Bone marrow (tissue), 2 donors: ENCODE results near the gene KIAA0319L.
A peak's percentile ranks its signal among the peaks of the same experiment; 100 is the strongest.
"Not testable (repeated sequence)": the region's sequence is repeated elsewhere in the genome, so short reads cannot be mapped to it uniquely, and the experiment has no call there.

Experiments used
- DNase-seq, 2 donors: peaks; one replicate each; lab custom pipeline; 2025; lab: John Stamatoyannopoulos, UW

The KIAA0319L gene

DNA sequence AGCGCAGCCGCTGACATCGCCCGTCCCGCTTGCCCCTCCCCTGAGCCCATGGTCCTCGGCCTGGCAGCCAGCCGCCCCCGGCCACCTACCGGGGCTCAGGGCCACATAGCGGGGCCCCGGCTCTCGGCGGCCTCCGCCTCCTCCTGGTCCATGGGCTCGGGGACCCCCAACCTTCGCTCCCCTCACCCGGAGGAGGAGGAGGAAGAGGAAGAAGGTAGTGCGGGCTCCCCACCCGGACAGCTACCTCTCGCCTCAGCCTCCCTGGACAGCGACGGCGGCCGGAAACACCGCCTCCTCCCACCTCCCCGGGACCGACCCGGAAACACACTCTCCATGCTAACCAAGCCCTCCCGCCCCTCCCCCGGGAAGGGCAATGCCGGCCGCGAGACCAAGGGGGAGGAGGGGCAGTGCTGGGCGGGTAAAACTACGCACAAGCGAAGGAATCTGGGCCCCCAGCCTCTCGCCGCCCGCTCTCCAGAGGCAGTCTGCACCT, at the start of gene KIAA0319L:
Gene KIAA0319L, minus strand, starts transcription at position 286 of the 493 bp plus-strand sequence. CDS start 2,912 bp downstream, outside the sequence.
- DNase-seq = peak in 1 of 2 donors; percentile 76

DNA sequence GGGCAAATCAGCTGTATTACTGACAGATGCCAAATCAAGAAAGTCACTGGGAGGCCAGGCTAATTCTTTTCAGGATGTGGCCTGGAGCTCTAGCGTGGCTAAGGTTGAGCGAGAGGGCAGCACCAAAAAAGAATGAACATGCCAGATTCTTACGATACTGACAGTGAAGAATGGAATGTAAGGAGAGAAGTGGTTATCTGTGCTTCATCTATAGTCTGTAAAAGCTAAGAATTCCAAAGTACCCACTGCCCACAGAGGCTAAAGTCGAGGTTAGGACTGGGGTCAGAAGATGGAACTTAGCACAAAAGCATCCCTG, 48.6 kb upstream of the KIAA0319L start:
- DNase-seq = no peak

DNA sequence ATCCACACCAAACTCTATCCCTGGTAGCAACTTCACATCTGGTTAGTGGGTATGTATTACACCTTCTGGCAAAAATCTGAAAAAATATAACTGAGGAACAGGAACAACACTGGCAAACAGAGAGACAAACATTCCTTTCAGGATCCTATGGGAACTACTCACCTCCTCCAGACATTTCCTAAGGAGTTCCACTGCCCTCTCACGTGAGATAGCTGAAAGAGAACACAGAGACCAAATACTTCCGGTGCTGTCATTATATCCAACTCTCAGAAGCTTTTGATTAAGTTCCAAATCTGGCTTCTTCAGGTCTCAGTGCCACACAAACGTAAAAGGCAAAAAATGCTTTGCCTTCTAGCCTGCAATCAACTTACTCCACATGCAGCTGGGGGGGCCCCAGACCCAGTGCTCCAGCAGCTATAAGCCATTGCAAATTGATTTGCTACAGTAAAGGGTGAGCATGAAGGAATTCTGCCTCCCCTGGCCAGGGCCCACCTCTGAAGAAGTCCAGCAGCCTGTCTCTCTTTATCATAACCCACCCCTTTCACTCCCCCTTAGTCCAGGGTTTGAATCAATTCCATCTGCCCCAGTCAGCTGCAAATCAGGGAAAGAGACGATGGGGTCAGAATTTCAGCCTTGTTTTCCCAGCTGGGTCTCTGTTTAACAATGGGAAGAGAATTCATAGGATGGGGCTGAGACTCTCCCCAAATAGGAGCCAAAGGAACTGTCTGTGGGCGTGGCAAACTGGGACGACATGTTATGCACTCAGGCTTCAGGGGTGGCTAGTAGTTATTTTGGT, 48.1 kb upstream of the KIAA0319L start:
- no peak for DNase-seq

DNA sequence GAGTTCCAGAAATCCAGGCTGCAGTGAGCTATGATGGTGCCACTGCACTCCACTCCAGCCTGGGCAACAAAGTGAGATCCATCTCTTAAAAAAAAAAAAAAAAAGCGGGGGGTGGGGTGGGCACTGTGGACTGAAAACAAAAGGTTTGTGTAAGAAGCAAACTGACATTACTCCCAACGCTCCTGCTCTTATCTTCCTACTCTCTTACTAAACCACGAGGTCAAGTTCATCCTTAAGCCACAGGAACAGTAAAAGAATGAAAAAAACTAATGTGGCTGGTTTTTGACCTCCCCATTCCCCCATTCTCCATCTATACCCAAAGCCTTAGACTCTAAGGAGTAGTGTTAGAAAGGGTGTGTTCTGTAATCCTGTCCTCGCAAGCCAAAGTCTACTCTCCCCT, 46.7 kb upstream of the KIAA0319L start:
- no peak for DNase-seq

DNA sequence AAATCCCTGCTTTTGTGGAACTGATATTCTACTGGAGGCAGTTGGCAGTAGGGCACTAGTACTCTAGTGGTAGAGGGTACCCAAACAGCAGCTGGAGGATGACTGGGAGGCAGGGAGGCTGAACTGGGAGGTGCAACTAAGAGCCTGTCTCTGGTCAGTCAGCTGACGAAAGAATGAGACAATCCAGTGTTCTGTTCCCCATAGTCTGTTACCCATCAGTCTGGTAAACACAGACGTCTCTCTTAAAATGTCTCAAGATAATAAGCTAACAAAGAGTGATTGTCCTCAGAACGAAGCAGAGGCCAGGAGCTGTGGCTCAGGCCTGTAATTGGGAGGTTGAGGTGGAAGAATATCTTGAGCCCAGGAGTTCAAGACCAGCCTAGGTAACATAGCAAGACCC, 46.3 kb upstream of the KIAA0319L start:
- DNase-seq = no peak

DNA sequence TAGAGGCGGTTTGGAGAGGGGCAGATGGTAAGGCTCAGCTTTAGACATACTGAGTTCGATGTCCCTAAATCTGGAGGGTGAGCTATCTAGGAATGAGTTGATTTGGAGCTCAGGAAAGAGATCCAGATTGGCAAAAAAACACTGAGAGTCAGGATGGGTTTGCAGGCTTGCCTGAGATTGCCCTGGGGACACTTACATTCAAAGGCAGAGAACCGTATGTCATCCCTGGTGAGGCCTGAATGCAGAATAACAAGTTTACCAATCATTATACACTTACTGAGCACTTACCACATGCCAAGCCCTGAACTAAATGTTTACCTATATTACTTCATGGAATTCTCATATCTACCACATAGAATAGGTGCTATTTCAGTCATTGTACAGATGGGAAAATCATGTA, 43.4 kb upstream of the KIAA0319L start:
- DNase-seq = no peak

DNA sequence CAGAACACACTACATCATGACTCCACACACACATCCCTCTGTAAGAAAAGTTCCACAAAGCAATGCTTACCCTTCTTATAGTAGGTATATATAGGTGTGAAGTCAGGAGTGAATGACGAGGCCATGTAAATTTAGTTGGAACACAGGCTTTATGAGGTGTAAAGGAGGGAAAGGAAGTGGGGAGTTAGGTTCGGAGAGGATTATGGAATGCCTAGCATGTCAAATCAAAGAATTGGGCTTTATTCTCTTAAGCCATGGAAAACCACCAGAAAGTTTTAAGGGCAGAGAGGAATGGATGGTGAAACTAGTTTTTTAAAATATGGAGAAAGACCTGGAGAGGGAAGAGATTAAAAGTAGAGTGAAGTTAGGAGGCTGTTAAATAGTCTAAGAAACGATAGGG, 42.2 kb upstream of the KIAA0319L start:
- no peak for DNase-seq

DNA sequence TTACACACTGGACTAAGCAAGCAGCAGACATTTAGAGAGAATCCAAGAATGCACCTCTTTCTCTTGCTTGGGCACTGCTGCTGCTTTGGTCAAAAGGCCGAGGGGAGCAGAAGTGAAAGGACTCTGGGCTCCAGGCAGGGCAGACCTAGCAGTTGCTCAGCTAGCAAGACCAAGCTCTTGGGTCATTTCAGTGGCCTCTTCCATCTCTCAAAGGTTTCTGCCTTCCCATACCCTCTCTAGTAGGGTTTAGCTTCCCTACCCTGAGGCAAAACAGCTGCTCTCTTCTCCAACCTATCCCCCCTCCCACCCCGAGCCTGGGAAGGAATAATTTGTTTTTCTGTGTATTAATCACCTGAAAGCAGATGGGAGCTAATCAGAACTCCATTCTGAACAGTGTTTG, 41.7 kb upstream of the KIAA0319L start:
- no peak for DNase-seq

DNA sequence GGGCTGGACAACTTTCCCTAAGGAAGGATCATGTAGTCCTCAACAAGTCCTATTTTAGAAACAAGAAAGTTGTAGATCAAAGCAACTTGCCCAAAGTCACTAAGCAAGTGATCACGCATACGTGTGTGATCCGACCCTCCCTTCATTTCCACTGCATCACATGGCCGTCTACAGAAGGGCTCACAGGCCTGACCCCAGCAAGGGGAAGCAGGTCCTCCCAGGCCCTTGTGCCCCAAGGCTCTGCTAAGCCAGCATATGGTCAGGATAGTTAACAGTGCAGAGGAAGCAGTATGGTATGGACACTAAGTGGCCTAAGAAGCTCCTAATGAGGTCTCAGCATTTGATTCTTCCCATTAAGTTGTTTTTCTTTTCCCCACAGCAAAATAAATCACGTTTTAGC, 40.7 kb upstream of the KIAA0319L start:
- DNase-seq = no peak

DNA sequence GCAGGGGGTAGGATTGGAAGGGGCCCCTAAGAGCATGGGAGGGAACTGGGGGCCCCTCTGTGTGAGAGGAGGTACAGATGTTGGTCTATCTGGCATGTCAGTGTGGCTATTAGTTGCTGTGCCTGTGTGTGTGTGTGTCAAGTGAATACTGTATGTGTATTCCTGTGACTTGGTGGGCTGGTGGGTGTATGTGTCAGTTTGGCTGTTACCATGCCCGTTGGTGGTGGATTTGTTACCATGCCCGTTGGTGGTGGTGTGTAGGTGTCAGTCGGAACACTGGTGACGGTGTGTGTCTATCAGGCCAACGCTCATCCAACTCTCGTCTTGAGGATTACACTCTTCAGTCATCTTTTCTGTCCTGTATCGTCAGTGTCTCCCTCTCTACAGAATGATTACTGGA, 38.5 kb upstream of the KIAA0319L start:
- no peak for DNase-seq

DNA sequence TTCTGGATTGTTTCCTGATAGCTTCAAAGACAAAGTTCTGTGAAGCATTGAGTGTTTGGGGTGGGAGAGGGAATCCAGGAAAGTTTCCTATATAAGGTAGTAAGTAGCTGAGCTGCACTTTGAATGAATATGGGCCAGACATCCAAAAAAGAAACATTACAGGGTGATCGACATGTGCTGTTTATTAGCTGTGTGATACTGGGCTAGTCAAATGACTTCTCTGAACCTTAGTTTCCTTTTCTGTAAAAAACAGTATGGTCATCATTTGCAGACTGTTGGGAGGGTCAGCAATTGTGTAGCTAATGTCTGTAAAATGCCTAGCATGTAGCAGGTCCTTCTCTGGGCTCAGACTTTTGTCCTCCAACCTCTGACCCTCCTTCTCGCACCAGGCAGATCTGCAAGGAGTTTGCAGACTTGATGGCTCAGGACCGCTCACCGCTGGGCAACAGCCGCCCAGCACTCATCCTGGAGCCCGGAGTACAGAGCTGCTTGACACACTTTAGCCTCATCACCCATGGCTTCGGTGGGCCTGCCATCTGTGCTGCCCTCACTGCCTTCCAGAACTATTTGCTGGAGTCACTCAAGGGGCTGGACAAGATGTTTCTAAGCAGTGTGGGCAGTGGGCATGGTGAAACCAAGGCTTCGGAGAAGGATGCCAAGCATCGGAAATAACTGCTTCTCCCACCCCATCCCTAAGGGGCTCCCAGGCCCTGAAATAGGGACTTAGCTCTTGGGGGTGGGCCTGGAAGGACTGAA, 37.0 kb upstream of the KIAA0319L start:
- no peak for DNase-seq

DNA sequence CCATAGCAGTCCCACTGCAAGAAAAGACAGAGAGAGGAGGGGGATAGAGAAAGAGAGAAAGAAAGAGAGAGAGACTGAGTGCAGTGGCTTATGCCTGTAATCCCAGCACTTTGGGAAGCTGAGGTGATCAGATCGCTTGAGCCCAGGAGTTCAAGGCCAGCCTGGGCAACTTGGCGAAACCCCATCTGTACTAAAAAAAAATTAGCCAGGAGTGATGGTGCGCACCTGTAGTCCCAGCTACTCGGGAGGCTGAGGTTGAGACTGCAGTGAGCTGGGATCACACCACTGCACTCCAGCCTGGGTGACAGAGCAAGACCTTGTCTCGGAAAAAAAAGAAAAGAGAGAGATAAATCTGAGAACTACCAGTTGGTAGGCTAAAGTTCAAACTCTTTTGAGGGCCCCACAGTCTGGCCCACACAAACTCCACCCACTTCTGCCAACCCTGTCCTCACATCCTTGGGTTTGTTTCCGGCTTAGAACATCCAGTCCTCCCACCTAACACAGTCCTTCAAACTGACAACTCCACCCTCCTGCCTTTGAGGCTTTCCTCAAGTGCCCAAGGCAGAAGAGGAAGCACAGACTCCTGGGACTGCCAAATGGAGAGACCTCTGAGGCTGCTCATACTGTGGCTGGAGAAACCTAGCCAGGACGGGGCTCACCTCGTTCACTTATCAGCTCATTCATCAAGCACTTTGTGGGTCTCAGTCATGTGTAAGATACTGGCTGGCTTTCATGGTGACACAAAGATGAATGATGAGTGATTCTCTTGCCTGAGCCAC, 36.0 kb upstream of the KIAA0319L start:
- no peak for DNase-seq

DNA sequence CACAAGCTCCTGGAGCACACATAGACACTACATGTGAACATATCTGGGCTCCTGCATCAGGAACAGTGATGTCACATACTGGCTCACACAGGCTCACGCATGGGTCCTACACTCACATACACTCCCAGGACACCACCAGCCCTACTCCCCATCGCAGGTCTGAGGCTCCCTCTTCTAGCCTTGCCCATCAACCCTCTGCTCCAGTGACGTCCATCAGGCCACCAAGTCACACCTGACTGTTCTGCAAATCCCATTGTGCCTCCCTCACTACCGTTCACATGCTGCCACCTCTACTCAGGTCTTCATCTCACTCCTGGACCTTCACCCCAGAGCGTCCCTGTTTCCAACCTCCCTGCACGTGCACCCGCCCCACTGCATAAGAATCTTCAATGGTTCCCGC, 34.0 kb upstream of the KIAA0319L start:
- DNase-seq = no peak

DNA sequence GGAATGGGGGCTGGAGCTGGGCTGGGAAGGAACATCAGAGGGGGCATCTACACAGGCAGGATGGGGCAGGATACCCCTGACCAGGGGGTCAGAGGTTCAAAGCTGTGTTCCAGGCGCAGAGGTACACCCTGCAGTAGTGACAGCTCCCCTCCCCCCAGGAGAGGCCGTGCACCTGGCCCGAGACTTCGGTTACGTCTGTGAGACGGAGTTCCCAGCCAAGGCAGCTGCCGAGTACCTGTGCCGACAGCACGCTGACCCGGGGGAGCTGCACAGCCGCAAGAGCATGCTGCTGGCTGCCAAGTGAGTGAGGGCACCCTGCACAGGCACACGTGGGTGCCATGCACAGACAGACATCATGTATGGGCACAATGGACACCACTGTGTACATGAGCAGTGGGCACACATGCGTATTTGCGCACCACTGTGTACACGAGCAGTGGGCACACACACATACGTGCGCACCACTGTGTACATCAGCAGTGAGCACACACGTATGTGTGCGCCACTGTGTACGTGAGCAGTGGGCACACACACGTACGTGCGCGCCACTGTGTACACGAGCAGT, 33.4 kb upstream of the KIAA0319L start:
- DNase-seq = no peak

DNA sequence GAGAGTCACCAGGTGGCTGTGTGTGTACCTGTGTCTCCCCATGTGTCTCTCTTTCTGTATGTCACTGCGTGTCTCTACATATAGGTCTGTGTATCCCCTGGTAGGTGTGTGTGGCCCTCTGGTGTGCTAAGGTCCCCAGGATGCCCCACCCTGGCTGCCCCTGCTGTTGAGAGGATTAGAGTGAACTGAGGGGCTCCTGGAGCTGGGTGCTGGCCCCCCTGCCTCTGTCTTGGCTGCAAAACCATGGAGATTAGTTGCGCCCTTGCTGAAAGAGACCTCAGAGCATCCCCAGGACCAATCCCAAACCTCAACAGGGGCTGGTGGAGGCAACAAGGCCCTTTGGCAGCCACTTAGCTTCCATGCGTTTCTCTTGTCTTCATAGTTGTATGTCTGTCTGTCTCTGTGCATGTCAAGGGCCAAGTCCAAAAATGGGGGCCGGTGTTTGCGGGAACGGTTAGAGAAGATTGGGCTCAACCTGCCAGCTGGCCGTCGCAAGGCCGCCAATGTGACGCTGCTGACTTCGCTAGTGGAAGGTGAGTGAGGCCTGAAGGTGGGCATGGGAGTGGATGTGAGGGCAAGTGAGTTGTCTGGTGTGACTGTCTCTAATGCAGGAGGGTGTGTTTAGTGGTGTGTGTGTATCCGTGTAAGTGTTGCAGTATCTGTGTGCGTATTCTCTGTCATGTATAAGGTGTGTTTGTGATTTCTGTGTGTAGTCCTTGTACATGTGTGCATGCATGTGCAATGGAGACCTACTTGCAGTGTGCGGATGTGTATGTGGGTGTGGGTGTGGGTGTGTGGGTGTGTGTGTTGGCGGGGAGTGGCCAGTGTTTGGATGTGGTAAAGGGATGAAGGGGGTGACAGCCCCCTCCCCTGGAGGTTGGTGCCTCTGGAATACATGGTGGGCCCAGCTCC, 32.6 kb upstream of the KIAA0319L start:
- DNase-seq = no peak

DNA sequence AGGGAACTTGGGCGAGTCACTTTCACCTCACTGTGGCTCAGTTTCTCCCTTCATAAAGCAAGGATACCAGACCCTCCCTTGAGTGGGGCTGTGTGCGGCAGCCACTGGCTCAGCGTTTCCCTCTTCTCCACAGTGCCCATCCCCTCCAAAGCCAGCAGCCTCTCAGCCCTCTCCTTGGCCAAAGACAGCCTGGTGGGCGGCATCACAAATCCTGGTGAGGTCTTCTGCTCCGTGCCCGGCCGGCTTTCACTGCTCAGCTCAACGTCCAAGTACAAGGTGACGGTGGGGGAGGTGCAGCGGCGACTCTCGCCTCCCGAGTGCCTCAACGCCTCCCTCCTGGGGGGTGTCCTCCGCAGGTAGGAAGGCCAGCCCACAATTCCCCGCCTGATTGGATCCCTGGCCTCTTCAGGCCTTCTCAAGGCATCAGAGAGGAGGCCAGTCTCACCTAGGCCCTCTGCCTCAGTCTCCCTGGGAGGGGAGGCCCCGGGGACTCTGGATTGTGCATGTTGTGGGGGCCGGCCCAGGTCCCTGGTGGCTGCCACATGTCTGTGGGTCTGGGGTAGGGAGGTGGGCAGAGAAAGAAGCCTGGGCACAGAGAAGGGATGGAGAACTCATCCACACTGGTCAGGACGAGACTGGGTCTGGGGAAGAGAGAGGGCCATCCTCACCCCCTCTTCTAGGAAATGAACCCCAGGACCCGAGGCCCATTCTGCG, 31.2 kb upstream of the KIAA0319L start:
- DNase-seq = no peak

DNA sequence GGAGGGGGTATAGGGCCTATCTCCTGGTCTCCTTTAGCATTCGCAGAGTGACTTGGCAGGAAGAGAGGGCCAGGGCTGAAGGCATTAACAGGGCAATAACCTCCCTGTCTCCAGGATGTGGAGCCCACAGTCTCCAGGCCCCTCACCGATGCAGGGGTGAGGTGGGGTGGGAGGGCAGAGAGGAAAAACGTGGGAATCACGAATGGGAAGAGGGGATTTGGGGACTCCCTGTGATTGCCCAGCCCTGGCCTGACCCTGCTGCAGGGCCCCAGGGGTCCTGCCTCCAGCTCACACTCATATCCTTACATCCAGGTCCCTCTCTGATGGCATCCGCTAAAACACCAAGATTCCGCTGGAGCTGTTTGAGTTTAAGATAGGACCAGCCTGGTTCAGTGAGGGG, 30.5 kb upstream of the KIAA0319L start:
- no peak for DNase-seq

DNA sequence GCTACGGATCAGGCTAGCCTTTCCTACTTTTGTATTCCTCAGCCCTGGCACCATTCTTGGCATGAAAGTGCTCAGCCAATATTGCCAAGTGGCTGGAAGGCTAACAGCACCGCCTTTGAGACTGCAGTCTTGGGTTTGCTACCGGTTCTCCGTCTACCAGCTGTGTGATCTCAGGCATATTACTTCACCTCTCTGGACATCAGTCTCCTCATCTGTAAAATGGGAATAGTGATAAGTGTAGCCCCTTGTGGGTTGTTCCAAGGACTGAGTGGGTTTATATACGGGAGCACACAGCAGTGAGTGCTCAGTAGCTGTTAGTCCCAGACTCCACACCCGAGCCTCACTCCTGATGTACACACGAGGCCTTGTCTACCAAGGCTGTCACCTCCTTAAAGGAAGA, 29.6 kb upstream of the KIAA0319L start:
- DNase-seq = no peak

DNA sequence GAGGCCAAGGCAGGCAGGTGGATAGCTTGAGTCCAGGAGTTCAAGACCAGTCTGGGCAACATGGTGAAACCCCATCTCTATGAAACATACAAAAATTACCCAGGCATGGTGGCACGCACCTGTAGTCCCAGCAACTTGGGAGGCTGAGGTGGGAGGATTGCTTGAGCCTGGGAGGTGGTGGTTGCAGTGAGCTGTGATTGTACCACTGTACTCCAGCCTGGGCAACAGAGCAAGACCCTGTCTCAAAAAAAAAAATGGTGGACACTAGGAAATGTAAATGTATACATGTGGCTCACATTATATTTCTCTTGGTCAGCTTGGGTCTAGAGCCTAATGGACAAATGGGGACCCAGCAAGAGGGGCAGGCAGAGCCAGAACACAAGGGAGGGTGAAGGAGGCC, 28.6 kb upstream of the KIAA0319L start:
- not testable (repeated sequence) for DNase-seq

DNA sequence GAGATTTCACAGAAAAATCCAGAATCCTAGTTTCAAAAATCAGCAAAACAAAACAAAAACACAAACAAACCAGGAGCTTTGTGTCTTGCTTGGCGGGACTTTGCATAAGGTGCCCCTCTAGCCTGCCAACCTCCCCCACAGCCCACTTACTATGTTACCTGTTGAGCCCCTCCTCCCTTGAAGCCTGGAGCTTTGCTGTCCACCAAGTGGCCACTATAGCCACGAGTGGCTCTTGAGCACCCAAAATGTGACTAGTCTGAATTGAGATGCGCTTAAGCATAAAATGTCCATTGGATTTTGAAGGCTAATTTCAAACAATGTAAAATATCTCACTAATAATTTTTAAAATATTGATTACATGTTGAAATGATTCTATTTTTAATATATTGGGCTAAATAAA, 28.1 kb upstream of the KIAA0319L start:
- DNase-seq = no peak

DNA sequence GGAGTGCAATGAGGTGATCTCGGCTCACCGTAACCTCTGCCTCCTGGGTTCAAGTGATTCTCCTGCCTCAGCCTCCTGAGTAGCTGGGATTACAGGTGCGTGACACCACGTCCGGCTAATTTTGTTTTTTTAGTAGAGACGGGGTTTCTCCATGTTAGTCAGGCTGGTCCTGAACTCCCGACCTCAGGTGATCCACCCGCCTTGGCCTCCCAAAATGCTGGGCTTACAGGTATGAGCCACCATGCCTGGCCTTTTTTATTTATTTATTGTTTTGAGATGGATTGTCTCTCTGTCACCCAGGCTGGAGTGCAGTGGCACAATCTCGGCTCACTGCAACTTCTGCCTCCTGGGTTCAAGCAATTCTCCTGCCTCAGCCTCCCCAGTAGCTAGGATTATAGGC, 24.4 kb upstream of the KIAA0319L start:
- DNase-seq = not testable (repeated sequence)
